Measurements from ENCODE around the gene IFT20.
A peak's percentile ranks its signal among the peaks of the same experiment; 100 is the strongest.

Gene IFT20

GRCh38 chr17:28335201-28335958, at the start of gene IFT20, which contains the start of gene TNFAIP1:
Gene IFT20 (minus strand): TSS chr17:28335472. CDS start chr17:28331985, 3,487 bp downstream.
Gene TNFAIP1 (plus strand): TSS chr17:28335761. CDS start chr17:28339522, 3,761 bp downstream.
- no peak for TF ChIP-seq EZH2phosphoT487 (IDR thresholded peaks at IDR 0.05; ENCODE audit: borderline replicate concordance)
- no peak for TF ChIP-seq CTCF (conservative IDR thresholded peaks at IDR 0.05; ENCODE audit: low read length)
- Histone ChIP-seq H3K9me2 (replicated peaks; ENCODE audit: low read depth, low read length) (no peaks in the 10 kb centered on the region), H2AFZ (ENCODE audit: low read length) (peak within 1 kb of the TSS; percentile 96), H3K4me3 (ENCODE audit: low read length, poor library complexity, severe bottlenecking) (peak within 1 kb of the TSS; percentile 97), H3K9ac (ENCODE audit: low read depth, low read length, poor library complexity, severe bottlenecking) (peak within 1 kb of the TSS; percentile 83), H3K27me3 (ENCODE audit: insufficient read depth, low read length, poor library complexity, severe bottlenecking) (no peaks in the 10 kb centered on the region), H3K4me1 (ENCODE audit: insufficient read depth, low read length, poor library complexity, severe bottlenecking) (peaks cover 24% of the 10 kb centered on the region), H3F3A (ENCODE audit: low read depth) (no peaks in the 10 kb centered on the region), H3K79me2 (ENCODE audit: insufficient read depth, low read length) (peaks cover 39% of the 10 kb centered on the region; the same call in 1 of the 2 replicates), H3K9me3 (ENCODE audit: insufficient read depth, low read depth, low read length) (no peaks in the 10 kb centered on the region), H4K20me1 (ENCODE audit: insufficient read depth, low read length, poor library complexity, severe bottlenecking) (peaks cover 4% of the 10 kb centered on the region), H3K4me2 (ENCODE audit: low read depth, low read length, poor library complexity, severe bottlenecking) (peak within 1 kb of the TSS; percentile 98), H3K36me3 (ENCODE audit: insufficient read depth, low read length) (no peaks in the 10 kb centered on the region; the same call in 1 of the 2 replicates)

- no peaks in the 10 kb centered on the region for H3K9me3 ChIP-seq (ENCODE audit: insufficient read depth, low read depth, low read length)
Measured at GRCh38 chr17:28385037-28385400, 49.7 kb upstream of the IFT20 start.

GRCh38 chr17:28384281-28385036, 49.2 kb upstream of the IFT20 start:
- Histone ChIP-seq H3K4me2 (ENCODE audit: low read depth, low read length, poor library complexity, severe bottlenecking) (peak overlapping the region; percentile 78), H3K9me2 (replicated peaks; ENCODE audit: low read depth, low read length) (no peaks in the 10 kb centered on the region), H3K36me3 (ENCODE audit: insufficient read depth, low read length) (no peaks in the 10 kb centered on the region), H3F3A (ENCODE audit: low read depth) (no peaks in the 10 kb centered on the region), H3K79me2 (ENCODE audit: insufficient read depth, low read length) (no peaks in the 10 kb centered on the region), H3K4me3 (ENCODE audit: low read length, poor library complexity, severe bottlenecking) (peak overlapping the region; percentile 83), H3K27me3 (ENCODE audit: insufficient read depth, low read length, poor library complexity, severe bottlenecking) (no peaks in the 10 kb centered on the region), H2AFZ (ENCODE audit: low read length) (peak overlapping the region; percentile 91), H4K20me1 (ENCODE audit: insufficient read depth, low read length, poor library complexity, severe bottlenecking) (no peaks in the 10 kb centered on the region), H3K9me3 (ENCODE audit: insufficient read depth, low read depth, low read length) (no peaks in the 10 kb centered on the region), H3K4me1 (ENCODE audit: insufficient read depth, low read length, poor library complexity, severe bottlenecking) (peaks cover 13% of the 10 kb centered on the region), H3K9ac (ENCODE audit: low read depth, low read length, poor library complexity, severe bottlenecking) (peak overlapping the region; percentile 77)
- no peak for TF ChIP-seq CTCF (conservative IDR thresholded peaks at IDR 0.05; ENCODE audit: low read length)
- TF ChIP-seq EZH2phosphoT487 (IDR thresholded peaks at IDR 0.05; ENCODE audit: borderline replicate concordance): no peak

More at GRCh38 chr17:28385037-28385400, 49.7 kb upstream of the IFT20 start:
- H3F3A ChIP-seq (ENCODE audit: low read depth): no peaks in the 10 kb centered on the region
- peaks cover 13% of the 10 kb centered on the region for H3K4me1 ChIP-seq (ENCODE audit: insufficient read depth, low read length, poor library complexity, severe bottlenecking)
- H3K4me2 ChIP-seq (ENCODE audit: low read depth, low read length, poor library complexity, severe bottlenecking): peak overlapping the region; percentile 78
- no peaks in the 10 kb centered on the region for H3K79me2 ChIP-seq (ENCODE audit: insufficient read depth, low read length)
- no peaks in the 10 kb centered on the region for H3K36me3 ChIP-seq (ENCODE audit: insufficient read depth, low read length)
- H3K9ac ChIP-seq (ENCODE audit: low read depth, low read length, poor library complexity, severe bottlenecking): peak overlapping the region; percentile 77
- peak overlapping the region; percentile 83 for H3K4me3 ChIP-seq (ENCODE audit: low read length, poor library complexity, severe bottlenecking)
- H3K9me2 ChIP-seq (replicated peaks; ENCODE audit: low read depth, low read length): no peaks in the 10 kb centered on the region
- no peaks in the 10 kb centered on the region for H3K27me3 ChIP-seq (ENCODE audit: insufficient read depth, low read length, poor library complexity, severe bottlenecking)
- H4K20me1 ChIP-seq (ENCODE audit: insufficient read depth, low read length, poor library complexity, severe bottlenecking): no peaks in the 10 kb centered on the region
- peak overlapping the region; percentile 91 for H2AFZ ChIP-seq (ENCODE audit: low read length)
- no peak for TF ChIP-seq CTCF (conservative IDR thresholded peaks at IDR 0.05; ENCODE audit: low read length)
- TF ChIP-seq EZH2phosphoT487 (IDR thresholded peaks at IDR 0.05; ENCODE audit: borderline replicate concordance): no peak
